GM13977 (cell line): Measurements from ENCODE around the gene PYDC1.
"Not testable (repeated sequence)": the region's sequence is repeated elsewhere in the genome, so short reads cannot be mapped to it uniquely, and the experiment has no call there.

Source experiments
- DNase-seq: peaks from one replicate; pipeline ENCODE4 v3.0.0; 2012; ENCODE audit warnings: low spot score
- CTCF ChIP-seq: IDR thresholded peaks from 2 replicates; pipeline ENCODE4 v1.5.1; 2012; ENCODE audit warnings: mild to moderate bottlenecking, control low read depth; ENCODE audit not compliant: insufficient read depth; ENCODE audit errors: extremely low read depth, missing control alignments
- in situ Hi-C: fragments of 300-500 bp; cut with MboI; formaldehyde crosslinking; loops from one replicate; pipeline ENCODE4 v1.12.0; 2022; ENCODE audit warnings: low sequenced_read_pairs, low pct_unique_long_range_greater_than_20kb, mixed read lengths, inconsistent platforms; ENCODE audit not compliant: unreplicated experiment

The PYDC1 gene

GRCh38 chr16:31177136-31177535, 39.8 kb downstream of the PYDC1 start:
- no peak for TF ChIP-seq CTCF
- no peak for DNase-seq
- in situ Hi-C loops, result no loop called here

- DNase-seq, in situ Hi-C loops: not testable (repeated sequence)
These were observed 46.9 kb downstream of the PYDC1 start for GRCh38 chr16:31170048-31170447.

GRCh38 chr16:31168848-31169247, 48.1 kb downstream of the PYDC1 start:
- in situ Hi-C loops, result no loop called here
- DNase-seq, result no peak
- TF ChIP-seq CTCF, result no peak

- in situ Hi-C loops, result no loop called here
- no peak for DNase-seq
- no peak for TF ChIP-seq CTCF
These were observed 49.6 kb downstream of the PYDC1 start for GRCh38 chr16:31167315-31167714.
